ENCODE results near the gene LEPR.
A peak's percentile ranks its signal among the peaks of the same experiment; 100 is the strongest.
"Not testable (repeated sequence)": the region's sequence is repeated elsewhere in the genome, so short reads cannot be mapped to it uniquely, and the experiment has no call there.

The LEPR gene

GRCh38 chr1:65420590-65421350 lies at the start of gene LEPR, which contains the start of gene LEPROT:
Gene LEPR, plus strand, starts transcription at chr1:65420668. Its CDS starts 144,898 bp downstream, at chr1:65565566.
Gene LEPROT, plus strand, starts transcription at chr1:65420668. Its CDS starts 57 bp downstream, at chr1:65420725.
- Mint-ChIP-seq H3K27me3 (peaks cover 9% of the 10 kb centered on the region), H3K27ac (no peak within 1 kb of the TSS)

GRCh38 chr1:65371544-65371943 lies 48.9 kb upstream of the LEPR start:
- H3K27me3 Mint-ChIP-seq: peaks cover 4% of the 10 kb centered on the region
- H3K4me1 Mint-ChIP-seq: no peaks in the 10 kb centered on the region
- no peaks in the 10 kb centered on the region for H3K9me3 Mint-ChIP-seq
- no peak overlapping the region for H3K27ac Mint-ChIP-seq
- no peak overlapping the region for H3K4me3 Mint-ChIP-seq
- no peaks in the 10 kb centered on the region for H3K36me3 Mint-ChIP-seq
- CTCF ChIA-PET: no interaction called here
- no peak for DNase-seq

More at GRCh38 chr1:65420590-65421350, at the start of gene LEPR, which contains the start of gene LEPROT:
- no peaks in the 10 kb centered on the region for H3K9me3 Mint-ChIP-seq
- CTCF ChIA-PET: interaction anchor here (1.3 kb wide), 1 partner anchor 37 kb away, joined by 3 read pairs; no protein-coding TSS in a partner anchor
- no peak within 1 kb of the TSS for H3K4me3 Mint-ChIP-seq
- DNase-seq: no peak
- peaks cover 15% of the 10 kb centered on the region for H3K36me3 Mint-ChIP-seq
- H3K4me1 Mint-ChIP-seq: peaks cover 28% of the 10 kb centered on the region

- Mint-ChIP-seq H3K4me1 (no peaks in the 10 kb centered on the region), H3K36me3 (no peaks in the 10 kb centered on the region), H3K9me3 (no peaks in the 10 kb centered on the region), H3K4me3 (no peak overlapping the region), H3K27ac (no peak overlapping the region), H3K27me3 (peaks cover 4% of the 10 kb centered on the region)
- no peak for DNase-seq
- CTCF ChIA-PET: no interaction called here
These were observed 47.9 kb upstream of the LEPR start for GRCh38 chr1:65372557-65372956.

- Mint-ChIP-seq H3K4me1 (no peaks in the 10 kb centered on the region), H3K27me3 (peaks cover 4% of the 10 kb centered on the region), H3K27ac (no peak overlapping the region), H3K9me3 (no peaks in the 10 kb centered on the region), H3K4me3 (no peak overlapping the region), H3K36me3 (no peaks in the 10 kb centered on the region)
- CTCF ChIA-PET: no interaction called here
- no peak for DNase-seq
These were observed 42.8 kb upstream of the LEPR start for GRCh38 chr1:65377496-65378246.

GRCh38 chr1:65378247-65378946 lies 42.1 kb upstream of the LEPR start:
- Mint-ChIP-seq H3K4me1 (no peaks in the 10 kb centered on the region), H3K36me3 (no peaks in the 10 kb centered on the region), H3K27ac (no peak overlapping the region), H3K9me3 (no peaks in the 10 kb centered on the region), H3K4me3 (no peak overlapping the region), H3K27me3 (peaks cover 4% of the 10 kb centered on the region)
- no peak for DNase-seq
- CTCF ChIA-PET: no interaction called here

GRCh38 chr1:65384426-65384825 lies 36.0 kb upstream of the LEPR start:
- DNase-seq, CTCF ChIA-PET, H3K27me3 Mint-ChIP-seq, H3K4me3 Mint-ChIP-seq, H3K27ac Mint-ChIP-seq, H3K36me3 Mint-ChIP-seq, H3K9me3 Mint-ChIP-seq, H3K4me1 Mint-ChIP-seq: not testable (repeated sequence)

GRCh38 chr1:65386439-65386838 lies 34.0 kb upstream of the LEPR start:
- CTCF ChIA-PET: no interaction called here
- Mint-ChIP-seq H3K36me3 (peaks cover 2% of the 10 kb centered on the region), H3K4me1 (peaks cover 16% of the 10 kb centered on the region), H3K4me3 (no peak overlapping the region), H3K9me3 (no peaks in the 10 kb centered on the region), H3K27me3 (no peaks in the 10 kb centered on the region), H3K27ac (no peak overlapping the region)
- no peak for DNase-seq

- no peak overlapping the region for H3K27ac Mint-ChIP-seq
These were observed 32.6 kb upstream of the LEPR start for GRCh38 chr1:65387821-65388220.

GRCh38 chr1:65388908-65389695 lies 31.4 kb upstream of the LEPR start:
- CTCF ChIA-PET: no interaction called here
- DNase-seq: no peak
- H3K27ac Mint-ChIP-seq: no peak overlapping the region

More at GRCh38 chr1:65387821-65388220, 32.6 kb upstream of the LEPR start:
- Mint-ChIP-seq H3K36me3 (peaks cover 5% of the 10 kb centered on the region), H3K27me3 (no peaks in the 10 kb centered on the region), H3K4me1 (peaks cover 23% of the 10 kb centered on the region), H3K9me3 (no peaks in the 10 kb centered on the region), H3K4me3 (no peak overlapping the region)
- CTCF ChIA-PET: no interaction called here
- no peak for DNase-seq

GRCh38 chr1:65392497-65392896 lies 28.0 kb upstream of the LEPR start:
- H3K4me3 Mint-ChIP-seq: no peak overlapping the region
- no peaks in the 10 kb centered on the region for H3K27me3 Mint-ChIP-seq
- H3K27ac Mint-ChIP-seq: no peak overlapping the region
- H3K36me3 Mint-ChIP-seq: peaks cover 5% of the 10 kb centered on the region
- no peaks in the 10 kb centered on the region for H3K9me3 Mint-ChIP-seq
- peaks cover 66% of the 10 kb centered on the region for H3K4me1 Mint-ChIP-seq
- CTCF ChIA-PET: interaction anchor here (1.9 kb wide), 1 partner anchor 67 kb away, joined by 7 read pairs; no protein-coding TSS in a partner anchor
- DNase-seq: no peak

More at GRCh38 chr1:65388908-65389695, 31.4 kb upstream of the LEPR start:
- Mint-ChIP-seq H3K4me1 (peaks cover 35% of the 10 kb centered on the region), H3K9me3 (no peaks in the 10 kb centered on the region), H3K4me3 (no peak overlapping the region), H3K27me3 (no peaks in the 10 kb centered on the region), H3K36me3 (peaks cover 5% of the 10 kb centered on the region)

GRCh38 chr1:65393347-65393746 lies 27.1 kb upstream of the LEPR start:
- H3K36me3 Mint-ChIP-seq: peaks cover 5% of the 10 kb centered on the region

GRCh38 chr1:65393928-65394327 lies 26.5 kb upstream of the LEPR start:
- H3K9me3 Mint-ChIP-seq: no peaks in the 10 kb centered on the region
- no peak overlapping the region for H3K4me3 Mint-ChIP-seq
- peaks cover 6% of the 10 kb centered on the region for H3K36me3 Mint-ChIP-seq
- DNase-seq: no peak
- CTCF ChIA-PET: interaction anchor here (1.2 to 1.9 kb wide), 5 partner anchors 10 to 158 kb away, joined by 3 to 7 read pairs (median 4); no protein-coding TSS in a partner anchor
- no peaks in the 10 kb centered on the region for H3K27me3 Mint-ChIP-seq
- peak overlapping the region; percentile 81 for H3K27ac Mint-ChIP-seq
- peaks cover 70% of the 10 kb centered on the region for H3K4me1 Mint-ChIP-seq

More at GRCh38 chr1:65393347-65393746, 27.1 kb upstream of the LEPR start:
- no peaks in the 10 kb centered on the region for H3K27me3 Mint-ChIP-seq
- H3K9me3 Mint-ChIP-seq: no peaks in the 10 kb centered on the region
- peak; percentile 42 for DNase-seq
- H3K4me1 Mint-ChIP-seq: peaks cover 73% of the 10 kb centered on the region
- CTCF ChIA-PET: interaction anchor here (1.2 to 1.9 kb wide), 3 partner anchors 37 to 157 kb away, joined by 3 to 7 read pairs (median 4); no protein-coding TSS in a partner anchor
- H3K27ac Mint-ChIP-seq: peak overlapping the region; percentile 81
- H3K4me3 Mint-ChIP-seq: no peak overlapping the region

- no peak for DNase-seq
- no peaks in the 10 kb centered on the region for H3K9me3 Mint-ChIP-seq
- peak overlapping the region; percentile 31 for H3K27ac Mint-ChIP-seq
- no peak overlapping the region for H3K4me3 Mint-ChIP-seq
- H3K4me1 Mint-ChIP-seq: peaks cover 65% of the 10 kb centered on the region
- peaks cover 10% of the 10 kb centered on the region for H3K36me3 Mint-ChIP-seq
- H3K27me3 Mint-ChIP-seq: no peaks in the 10 kb centered on the region
- CTCF ChIA-PET: no interaction called here
These were observed 24.4 kb upstream of the LEPR start for GRCh38 chr1:65395887-65396612.

Data from activated naive CD4-positive, alpha-beta T cell treated with anti-CD3 and anti-CD28 coated beads, Interleukin-2, amount 10 ng/mL, durations not matched to agents 7 days and 5 days (primary cell).